RPMI7951 (cell line): ENCODE data around the gene PKD1L1. TPM values are rescaled to one million over a fixed set of nuclear protein-coding genes. Genes with fewer than 3 reads are reported as not detected.

Source experiments
- DNase-seq: peaks from one replicate; pipeline ENCODE4 v3.0.0-alpha.2; 2012; ENCODE audit warnings: low read depth
- total RNA-seq: library from RNA; depleted of rRNA; stranded (reverse); fragments of >200 nt; shearing (Covaris generic); gene quantifications from 2 replicates; pipeline ENCODE4 v1.2.3, GENCODE V29; 2014

The PKD1L1 gene
- total RNA-seq, 1 experiment from 2014 or later: 0.12 TPM

- DNase-seq: no peak
Observed at GRCh38 chr7:47877336-47877735, 70.9 kb downstream of the PKD1L1 start.

GRCh38 chr7:47875998-47876744 lies 72.1 kb downstream of the PKD1L1 start:
- no peak for DNase-seq

- DNase-seq: no peak
Observed at GRCh38 chr7:47875406-47875805, 72.9 kb downstream of the PKD1L1 start.

GRCh38 chr7:47873762-47874161 lies 74.5 kb downstream of the PKD1L1 start:
- DNase-seq: peak; percentile 82

- DNase-seq: no peak
Observed at GRCh38 chr7:47867286-47867685, 81.0 kb downstream of the PKD1L1 start.

- no peak for DNase-seq
Observed at GRCh38 chr7:47866120-47866519, 82.1 kb downstream of the PKD1L1 start.

GRCh38 chr7:47852330-47853245 lies 95.7 kb downstream of the PKD1L1 start:
- peak; percentile 40 for DNase-seq

GRCh38 chr7:47847207-47847606 lies 101.1 kb downstream of the PKD1L1 start:
- DNase-seq: peak; percentile 44

GRCh38 chr7:47846138-47846836 lies 102.0 kb downstream of the PKD1L1 start:
- DNase-seq: peak; percentile 65

- DNase-seq: no peak
Observed at GRCh38 chr7:47844311-47844710, 104.0 kb downstream of the PKD1L1 start.

- DNase-seq: no peak
Observed at GRCh38 chr7:47843291-47843690, 105.0 kb downstream of the PKD1L1 start.

GRCh38 chr7:47839381-47839780 lies 108.9 kb downstream of the PKD1L1 start:
- no peak for DNase-seq

- DNase-seq: no peak
Observed at GRCh38 chr7:47837826-47838225, 110.4 kb downstream of the PKD1L1 start.

GRCh38 chr7:47836503-47837202 lies 111.6 kb downstream of the PKD1L1 start:
- no peak for DNase-seq

- no peak for DNase-seq
Observed at GRCh38 chr7:47836080-47836479, 112.2 kb downstream of the PKD1L1 start.

GRCh38 chr7:47833211-47833610 lies 115.1 kb downstream of the PKD1L1 start:
- DNase-seq: no peak

- DNase-seq: no peak
Observed at GRCh38 chr7:47832105-47832715, 116.1 kb downstream of the PKD1L1 start.

GRCh38 chr7:47830015-47830414 lies 118.3 kb downstream of the PKD1L1 start:
- no peak for DNase-seq

GRCh38 chr7:47827871-47828270 lies 120.4 kb downstream of the PKD1L1 start:
- no peak for DNase-seq

GRCh38 chr7:47827351-47827756 lies 120.9 kb downstream of the PKD1L1 start:
- peak; percentile 34 for DNase-seq

- no peak for DNase-seq
Observed at GRCh38 chr7:47826754-47827153, 121.5 kb downstream of the PKD1L1 start.
